HG03439 (cell line): ENCODE results near the gene FAM76A.
"Not testable (repeated sequence)": the region's sequence is repeated elsewhere in the genome, so short reads cannot be mapped to it uniquely, and the experiment has no call there.

Source experiments
- ATAC-seq: cut with Tn5 transposase; IDR thresholded peaks from one replicate; pipeline ENCODE4 v1.9.1; 2021; ENCODE audit warnings: mild to moderate bottlenecking, moderate library complexity; ENCODE audit not compliant: unreplicated experiment

The FAM76A gene

DNA sequence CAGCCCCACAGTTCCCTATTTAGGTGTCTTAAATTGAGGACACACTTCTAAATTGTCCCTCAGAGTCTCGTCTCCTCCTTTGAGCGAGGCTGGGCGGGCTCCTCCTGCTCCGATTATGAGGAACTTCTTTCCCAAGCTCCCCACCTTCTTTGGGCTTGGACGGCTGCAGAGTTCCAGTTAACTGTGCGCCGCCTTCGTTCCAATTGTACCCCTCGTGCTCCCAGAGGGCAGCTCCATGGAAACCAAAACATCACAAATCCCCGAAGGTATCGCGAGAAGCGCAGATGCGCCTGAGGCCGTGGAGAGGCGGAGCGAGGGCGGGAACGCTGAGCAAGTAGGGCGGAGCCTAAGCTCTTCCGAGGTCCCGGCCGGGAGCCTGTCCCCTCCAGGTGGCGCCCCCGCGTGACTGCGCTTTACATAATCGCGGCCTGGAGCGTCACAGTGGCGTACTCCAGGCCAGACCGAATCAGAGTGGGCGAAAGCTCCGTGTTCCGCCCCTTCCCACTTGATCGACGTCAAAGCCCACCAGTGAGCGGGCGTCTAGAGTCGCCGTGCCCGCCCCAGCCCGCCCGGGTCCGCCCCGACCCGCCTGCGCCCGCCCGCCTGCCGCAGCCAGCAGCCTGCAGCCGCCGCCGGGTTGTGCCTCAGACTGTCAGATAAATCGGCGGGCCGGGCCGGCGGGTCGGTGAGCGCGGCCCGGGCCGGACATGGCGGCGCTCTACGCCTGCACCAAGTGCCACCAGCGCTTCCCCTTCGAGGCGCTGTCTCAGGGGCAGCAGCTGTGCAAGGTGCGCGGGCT, at the start of gene FAM76A:
TSS of gene FAM76A (plus strand) at position 588 of the 799 bp plus-strand sequence. CDS start at position 708, 120 bp downstream.
- peak; percentile 91 for ATAC-seq

DNA sequence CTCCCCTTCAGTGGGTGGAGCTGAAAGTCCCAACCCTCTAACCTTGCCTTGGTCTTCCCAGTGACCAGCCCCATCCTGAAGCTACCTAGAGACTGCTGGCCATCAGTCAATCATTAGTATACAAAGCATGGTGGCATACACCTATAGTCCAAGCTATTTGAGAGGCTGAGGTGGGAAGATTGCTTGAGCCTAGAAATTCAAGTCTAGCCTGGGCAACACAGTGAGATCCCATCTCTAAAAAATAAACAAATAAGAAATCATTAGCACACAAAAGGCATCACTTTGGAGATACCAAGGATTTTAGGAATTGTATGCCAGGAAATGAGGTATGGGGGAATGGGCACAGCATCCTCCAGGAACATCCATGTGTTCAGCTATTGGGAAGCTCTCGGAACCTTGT, 49.4 kb upstream of the FAM76A start:
- ATAC-seq, result no peak

DNA sequence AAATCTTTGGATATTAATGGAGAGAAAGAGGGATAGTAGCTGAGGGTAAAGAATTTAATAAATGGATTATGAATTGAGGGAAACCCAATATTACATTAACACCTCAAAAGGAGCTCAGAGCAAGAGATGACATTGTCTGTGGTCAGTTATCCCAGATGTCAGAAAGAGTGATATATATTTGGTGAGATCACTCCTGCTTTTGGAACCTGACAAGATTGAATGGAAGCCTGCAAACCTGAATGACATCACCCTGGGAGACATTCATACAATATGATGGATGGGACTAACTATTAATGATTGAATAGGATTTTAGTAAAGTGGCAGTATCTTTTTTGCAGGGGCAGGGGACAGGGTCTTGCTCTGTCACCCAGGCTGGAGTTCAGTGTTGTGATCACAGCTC, 47.0 kb upstream of the FAM76A start:
- ATAC-seq, result no peak

DNA sequence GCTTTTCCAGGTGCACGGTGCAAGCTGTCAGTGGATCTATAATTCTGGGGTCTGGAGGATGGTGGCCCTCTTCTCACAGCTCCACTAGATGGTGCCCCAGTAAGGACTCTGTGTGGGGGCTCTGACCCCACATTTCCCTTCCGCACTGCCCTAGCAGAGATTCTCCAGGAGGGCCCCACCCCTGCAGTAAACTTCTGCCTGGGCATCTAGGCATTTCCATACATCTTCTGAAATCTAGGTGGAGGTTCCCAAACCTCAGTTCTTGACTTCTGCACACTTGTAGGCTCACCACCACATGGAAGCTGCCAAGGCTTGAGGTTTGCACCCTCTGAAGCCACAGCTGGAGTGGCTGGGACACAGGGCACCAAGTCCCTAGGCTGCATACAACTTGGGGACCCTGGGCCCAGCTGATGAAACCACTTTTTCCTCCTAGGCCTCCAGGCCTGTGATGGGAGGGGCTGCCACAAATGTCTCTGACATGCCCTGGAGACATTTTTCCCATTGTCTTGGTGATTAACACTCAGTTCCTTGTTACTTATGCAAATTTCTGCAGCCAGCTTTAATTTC, 45.5 kb upstream of the FAM76A start:
- not testable (repeated sequence) for ATAC-seq

DNA sequence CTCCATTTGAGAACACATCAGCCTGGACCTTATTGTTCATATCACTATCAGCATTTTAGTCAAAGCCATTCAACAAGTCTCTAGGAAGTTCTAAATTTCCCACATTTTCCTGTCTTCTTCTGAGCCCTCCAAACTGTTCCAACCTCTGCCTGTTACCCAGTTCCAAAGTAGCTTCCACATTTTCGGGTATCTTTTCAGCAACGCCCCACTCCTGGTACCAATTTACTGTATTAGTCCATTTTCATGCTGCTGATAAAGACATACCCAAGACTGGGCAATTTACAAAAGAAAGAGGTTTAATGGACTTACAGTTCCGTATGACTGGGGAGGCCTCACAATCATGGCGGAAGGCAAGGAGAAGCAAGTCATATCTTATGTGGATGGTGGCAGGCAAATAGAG, 44.2 kb upstream of the FAM76A start:
- ATAC-seq, result not testable (repeated sequence)

DNA sequence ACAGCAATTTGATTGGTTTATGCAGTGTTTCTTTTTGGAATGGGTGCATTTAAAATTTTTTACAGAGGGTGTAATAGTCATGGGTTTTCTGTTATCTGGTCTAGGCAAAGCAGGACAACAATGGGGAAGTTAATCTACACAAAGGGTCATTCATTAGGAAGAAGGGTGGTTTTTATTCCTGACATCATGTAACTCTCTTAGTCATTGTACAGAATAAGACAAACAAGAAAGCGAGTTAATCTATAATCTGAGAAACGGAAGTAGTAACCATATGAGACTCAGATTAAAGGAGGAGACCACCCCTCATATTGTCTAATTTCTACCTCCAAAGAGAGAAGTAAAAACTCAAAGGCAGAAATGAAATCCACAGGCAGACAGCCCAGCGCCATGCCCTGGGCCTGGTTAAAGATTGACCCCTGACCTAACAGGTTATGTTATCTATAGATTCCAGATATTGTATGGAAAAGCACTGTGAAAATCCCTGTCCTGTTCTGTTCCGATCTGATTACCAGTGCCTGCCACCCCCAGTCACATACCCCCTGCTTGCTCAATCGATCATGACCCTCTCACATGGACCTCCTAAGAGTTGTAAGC, 43.3 kb upstream of the FAM76A start:
- ATAC-seq, result no peak

DNA sequence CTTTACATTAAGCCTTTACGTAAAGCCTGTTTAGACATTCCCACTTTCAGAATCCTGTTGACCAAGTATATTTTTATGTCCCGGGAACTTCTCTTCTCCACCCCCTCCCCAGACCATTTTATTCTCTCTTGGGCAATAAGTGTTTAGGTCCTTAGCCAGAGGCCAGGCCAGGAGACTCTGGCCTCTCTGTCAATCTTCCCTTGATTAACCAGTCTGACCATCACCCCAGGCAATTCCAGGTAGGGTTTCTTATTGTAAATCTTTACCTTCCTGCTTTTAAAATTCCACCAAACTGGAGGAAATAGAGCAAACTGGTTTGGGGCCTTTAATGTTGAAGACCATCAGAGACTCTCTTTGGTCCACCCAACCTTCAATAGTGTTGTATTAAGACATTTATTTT, 41.6 kb upstream of the FAM76A start:
- no peak for ATAC-seq

DNA sequence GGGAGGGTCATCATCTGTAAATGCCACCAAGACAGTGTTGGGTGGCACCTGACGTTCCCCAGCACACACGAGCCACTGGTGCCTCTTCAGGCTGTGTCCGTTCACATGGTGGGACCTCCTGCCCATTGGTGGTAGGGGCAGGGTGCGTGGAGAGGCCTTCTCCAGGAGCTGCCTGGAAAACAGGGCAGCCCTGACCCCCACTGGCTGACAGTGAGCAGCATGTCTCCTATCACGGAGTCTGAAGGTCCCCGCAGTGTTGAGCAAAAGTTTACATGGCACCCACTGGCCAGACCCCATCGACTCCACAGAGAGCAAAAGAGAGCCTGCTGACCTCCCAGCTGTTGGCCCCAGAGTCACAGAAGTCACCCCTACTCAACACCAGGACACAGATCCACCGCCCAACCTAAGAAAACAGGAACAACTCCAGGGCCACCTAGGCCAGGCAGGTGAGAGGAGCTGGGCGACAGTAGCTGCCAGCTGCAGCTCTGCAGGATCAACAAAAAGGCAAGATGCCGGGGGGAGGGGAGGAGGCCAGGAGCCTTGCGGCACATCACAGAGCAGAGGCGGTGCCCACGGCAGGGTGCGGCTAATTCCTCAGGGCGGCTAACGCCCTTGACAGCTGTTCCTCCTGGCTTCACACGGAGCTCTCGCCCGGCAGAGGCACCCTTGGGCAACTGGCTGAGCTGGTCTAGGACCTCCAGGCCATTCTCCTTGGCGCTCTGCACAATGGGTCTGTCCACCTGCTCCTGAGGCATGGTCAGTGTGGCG, 39.4 kb upstream of the FAM76A start:
- ATAC-seq, result no peak

DNA sequence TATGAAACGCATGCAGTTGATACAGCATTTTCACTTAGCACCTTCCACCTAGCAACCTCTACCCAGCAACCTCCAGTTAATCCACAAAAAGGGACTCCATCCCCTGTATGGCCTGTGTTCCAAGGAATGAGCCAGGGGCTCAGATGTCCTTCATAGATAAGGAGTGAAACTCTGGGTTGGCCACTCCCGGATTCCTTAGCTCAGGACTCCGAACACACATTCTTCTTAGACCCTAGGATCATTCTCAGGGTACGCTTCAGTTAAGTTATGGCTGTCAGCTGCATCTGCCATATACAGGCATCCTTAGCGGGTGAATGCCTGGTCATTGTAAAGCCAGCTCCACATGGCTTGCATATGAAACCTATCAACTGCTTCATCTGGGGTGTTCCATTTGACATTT, 37.9 kb upstream of the FAM76A start:
- ATAC-seq, result no peak

DNA sequence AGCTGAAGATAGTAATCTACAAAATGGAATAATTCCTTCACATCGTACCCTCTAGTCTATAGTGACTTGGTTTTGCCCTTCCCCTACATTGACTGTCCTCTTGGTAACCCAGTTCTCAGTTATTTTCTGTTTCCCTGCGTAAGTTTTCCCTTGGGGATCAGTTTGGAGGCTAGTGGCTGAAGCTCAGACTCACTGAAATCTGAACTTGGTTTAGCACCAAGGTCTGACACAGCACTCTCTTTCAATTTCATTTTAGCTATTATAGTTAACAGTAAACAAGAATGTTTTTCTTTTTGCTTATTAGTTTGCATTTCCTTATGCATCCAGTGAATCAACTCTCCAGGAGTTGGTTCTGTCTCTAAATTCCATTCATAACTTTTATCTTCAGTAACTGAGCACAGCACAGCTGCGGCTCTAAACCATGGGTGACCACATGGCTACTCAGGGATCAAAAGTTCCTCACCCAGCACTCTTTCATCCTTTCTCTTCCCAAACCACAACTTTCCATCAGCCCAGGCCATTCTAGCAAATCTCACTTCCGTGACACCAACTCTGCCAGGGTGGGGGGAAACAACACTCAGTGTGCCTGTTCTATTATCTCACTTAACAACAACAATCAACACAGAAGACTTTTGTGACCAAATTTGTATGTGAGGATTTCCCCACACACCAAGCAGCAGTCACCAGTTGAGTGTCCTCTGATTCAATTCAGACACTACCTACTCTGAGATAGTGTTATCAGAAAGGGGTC, 36.2 kb upstream of the FAM76A start:
- ATAC-seq, result peak; percentile 67

DNA sequence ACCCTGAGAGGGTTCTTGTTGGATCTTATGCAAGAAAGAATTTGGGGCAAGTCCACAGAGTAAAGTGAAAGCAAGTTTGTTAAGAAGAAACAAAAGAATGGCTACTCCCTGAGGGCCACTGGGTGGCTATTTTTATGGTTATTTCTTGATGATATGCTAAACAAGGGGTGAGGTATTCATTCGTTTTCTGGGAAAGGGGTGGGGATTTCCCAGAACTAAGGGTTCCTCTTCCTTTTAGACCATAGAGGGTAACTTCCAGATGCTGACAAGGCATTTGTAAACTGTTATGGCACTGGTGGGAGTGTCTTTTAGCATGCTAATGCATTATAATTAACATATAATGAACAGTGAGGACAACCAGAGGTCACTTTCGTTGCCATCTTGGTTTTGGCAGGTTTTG, 35.6 kb upstream of the FAM76A start:
- no peak for ATAC-seq

DNA sequence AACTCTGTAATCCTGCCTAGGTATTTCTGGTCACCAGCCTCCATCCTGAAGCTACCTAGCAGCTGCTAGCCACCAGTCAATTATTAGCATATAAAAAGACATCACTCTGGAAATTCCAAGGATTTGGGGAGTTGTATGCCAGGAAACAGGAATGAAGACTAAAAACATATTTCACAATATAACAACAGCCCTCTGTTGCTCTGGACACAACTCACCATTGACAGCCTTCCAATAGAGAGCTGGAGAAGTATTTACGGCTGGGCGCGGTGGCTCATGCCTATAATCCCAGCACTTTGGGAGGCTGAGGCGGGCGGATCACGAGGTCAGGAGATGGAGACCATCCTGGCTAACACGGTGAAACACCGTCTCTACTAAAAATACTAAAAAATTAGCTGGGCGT, 28.9 kb upstream of the FAM76A start:
- not testable (repeated sequence) for ATAC-seq

DNA sequence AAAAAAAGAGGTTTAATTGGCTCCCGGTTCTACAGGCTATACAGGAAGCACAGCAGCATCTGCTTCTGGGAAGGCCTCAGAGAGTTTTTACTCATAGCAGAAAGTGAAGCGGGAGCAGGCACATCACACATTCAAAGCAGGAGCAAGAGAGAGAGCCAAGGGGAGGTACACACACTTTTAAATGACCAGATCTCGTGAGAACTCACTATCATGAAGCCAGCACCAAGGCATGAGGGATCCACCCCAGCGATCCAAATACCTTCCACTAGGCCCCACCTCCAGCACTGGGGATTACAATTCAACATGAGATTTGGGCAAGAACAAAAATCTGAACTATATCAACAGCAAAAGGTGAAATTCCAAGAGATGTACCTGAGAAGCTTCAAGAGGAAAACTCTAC, 20.8 kb upstream of the FAM76A start:
- no peak for ATAC-seq

DNA sequence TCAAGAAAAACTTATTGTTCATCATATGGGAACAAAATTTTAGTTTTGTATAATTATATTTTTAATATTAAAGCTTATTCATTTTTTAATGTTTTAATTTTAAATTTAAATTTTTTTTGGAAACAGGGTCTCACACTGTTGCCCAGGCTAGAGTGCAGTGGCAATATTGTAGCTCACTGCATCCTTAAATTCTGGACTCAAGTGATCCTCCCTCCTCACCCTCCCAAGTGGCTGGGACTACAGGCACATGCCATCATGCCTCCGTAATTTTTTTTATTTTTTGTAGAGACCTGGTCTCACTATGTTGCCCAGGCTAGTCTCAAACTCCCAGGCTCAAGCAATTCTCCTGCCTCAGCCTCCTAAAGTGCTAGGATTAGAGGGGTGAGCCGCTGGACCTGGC, 20.2 kb upstream of the FAM76A start:
- no peak for ATAC-seq

DNA sequence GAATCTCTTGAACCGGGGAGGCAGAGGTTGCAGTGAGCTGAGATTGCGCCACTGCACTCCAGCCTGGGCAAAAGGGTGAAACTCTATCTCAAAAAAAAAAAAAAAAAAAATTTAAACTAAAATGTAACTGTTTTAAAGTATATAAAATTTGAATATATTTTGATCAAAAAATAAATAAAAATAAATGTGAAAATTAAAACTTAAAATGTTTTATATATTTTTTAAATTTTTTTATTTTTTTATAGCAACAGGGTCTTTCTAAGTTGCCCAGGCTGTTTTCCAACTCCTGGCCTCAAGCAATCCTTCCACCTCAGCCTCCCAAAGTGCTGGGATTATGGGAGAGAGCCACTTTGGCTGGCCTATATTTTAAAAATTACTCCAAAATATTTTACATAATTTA, 15.2 kb upstream of the FAM76A start:
- no peak for ATAC-seq

DNA sequence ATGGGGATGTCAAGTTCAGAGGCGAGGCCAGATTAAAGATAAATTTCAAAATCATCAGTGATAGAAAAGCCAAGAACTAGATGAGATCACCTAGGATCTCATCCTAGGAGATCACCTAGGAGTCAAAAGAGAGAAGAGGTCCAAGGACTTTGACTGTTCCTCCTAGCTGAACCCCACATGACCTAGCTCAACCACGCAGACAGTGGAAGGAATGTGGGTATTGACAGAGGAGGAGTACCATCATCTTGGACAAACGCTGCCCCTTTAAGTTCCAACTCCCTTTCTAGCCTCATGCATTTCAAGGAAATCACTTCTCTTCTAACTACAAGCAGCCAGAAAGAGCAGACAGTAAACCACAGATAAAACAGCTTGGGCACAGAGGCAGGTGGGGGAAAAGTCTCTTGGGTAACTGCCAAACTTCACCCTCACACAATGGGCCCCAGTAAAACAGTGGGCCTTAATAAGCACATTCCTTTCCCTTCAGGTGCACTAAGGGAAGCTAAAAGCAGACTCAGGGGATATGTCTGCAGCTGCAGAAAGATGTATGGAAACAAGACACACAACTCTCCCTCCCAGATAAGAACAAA, 12.5 kb upstream of the FAM76A start:
- no peak for ATAC-seq

DNA sequence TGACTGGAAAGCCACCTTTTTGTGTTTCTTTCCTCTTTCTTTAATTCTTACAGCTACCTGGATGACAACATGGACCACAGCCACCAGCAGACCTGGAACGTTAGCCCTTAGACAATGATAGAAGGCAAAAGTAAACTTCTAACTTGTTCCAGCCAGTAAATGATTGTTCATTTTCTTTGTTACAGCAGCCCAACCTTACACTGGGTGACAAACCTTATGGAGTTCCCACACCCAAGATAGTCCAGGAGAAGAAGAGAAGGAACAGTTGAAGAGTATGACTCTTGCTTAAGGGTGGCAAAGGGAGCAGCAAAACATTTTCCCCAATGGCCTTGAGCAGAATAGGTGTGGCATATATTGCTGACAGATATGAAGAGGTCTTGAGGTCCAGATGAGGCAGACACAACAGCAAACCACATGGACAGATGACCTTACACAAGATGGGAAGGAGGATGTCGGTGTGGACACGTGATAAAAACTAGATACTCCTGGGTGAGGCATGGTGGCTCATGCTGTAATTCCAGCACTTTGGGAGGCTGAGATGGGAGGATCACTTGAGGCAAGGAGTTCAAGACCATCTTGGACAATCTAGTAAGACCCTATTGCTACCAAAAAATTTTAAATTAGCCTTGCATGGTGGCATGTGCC, 11.8 kb upstream of the FAM76A start:
- no peak for ATAC-seq

DNA sequence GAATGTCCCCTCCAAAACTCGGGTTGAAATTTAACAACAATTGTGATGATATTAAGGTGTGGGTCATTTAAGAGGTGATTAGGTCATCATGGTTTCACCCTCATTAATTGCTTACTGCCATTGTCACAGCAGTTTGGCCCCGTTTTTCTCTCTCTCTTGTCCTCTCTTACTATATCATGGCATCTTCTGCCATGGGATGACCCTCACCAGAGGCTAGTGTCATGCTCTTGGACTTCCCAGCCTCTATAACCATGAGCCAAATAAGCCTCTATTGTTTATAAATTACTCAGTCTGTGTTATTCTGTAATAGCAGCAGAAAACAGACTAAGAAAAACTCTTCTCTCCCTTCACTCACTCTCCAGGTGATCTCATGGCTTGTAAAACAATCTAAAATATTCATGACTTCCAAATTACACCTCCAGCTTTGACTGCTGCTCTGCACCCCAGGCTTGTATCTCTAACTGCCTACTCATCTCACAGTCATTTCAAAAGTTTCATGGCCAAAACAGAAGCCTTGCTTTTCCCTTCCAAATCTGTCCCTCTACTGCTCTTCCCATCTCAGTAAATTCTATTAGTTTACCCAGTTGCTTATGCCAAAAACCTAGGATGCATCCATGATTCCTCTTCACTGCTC, 9.4 kb upstream of the FAM76A start:
- ATAC-seq, result no peak
